GM23248 (cell line): ENCODE measurements around the gene ARHGEF12. TPM values are rescaled to one million over a fixed set of nuclear protein-coding genes. Genes with fewer than 3 reads are reported as not detected.

Source experiments
- DNase-seq: peaks from one replicate; pipeline ENCODE4 v3.0.0-alpha.2; 2015
- H2AFZ ChIP-seq: fragments of 200-600 bp; sonication (generic); 2 replicates; pipeline ENCODE4 v1.6.1; 2016; ENCODE audit warnings: antibody characterized with exemption
- H3F3A ChIP-seq: fragments of 200-600 bp; sonication (generic); 2 replicates; pipeline ENCODE4 v1.6.1; 2016; ENCODE audit warnings: mild to moderate bottlenecking, antibody characterized with exemption, mixed run types; ENCODE audit not compliant: insufficient read depth
- H3K27ac ChIP-seq: fragments of 200-600 bp; sonication (generic); 2 replicates; pipeline ENCODE4 v1.5.1; 2016; ENCODE audit warnings: mild to moderate bottlenecking
- H3K27me3 ChIP-seq: fragments of 200-600 bp; sonication (generic); replicated peaks from 2 replicates; pipeline ENCODE4 v1.6.1; 2016; ENCODE audit warnings: mild to moderate bottlenecking; ENCODE audit not compliant: insufficient read depth
- H3K36me3 ChIP-seq: fragments of 200-600 bp; sonication (generic); 2 replicates; pipeline ENCODE4 v1.6.1; 2016; ENCODE audit warnings: low read depth, mild to moderate bottlenecking
- H3K4me1 ChIP-seq: fragments of 200-600 bp; sonication (generic); 2 replicates; pipeline ENCODE4 v1.6.1; 2016; ENCODE audit warnings: mild to moderate bottlenecking; ENCODE audit not compliant: insufficient read depth
- H3K4me2 ChIP-seq: fragments of 200-600 bp; sonication (generic); one replicate; pipeline ENCODE4 v1.6.1; 2016; ENCODE audit warnings: mild to moderate bottlenecking; ENCODE audit not compliant: unreplicated experiment
- H3K4me3 ChIP-seq: fragments of 200-600 bp; sonication (generic); 2 replicates; pipeline ENCODE4 v1.5.1; 2016; ENCODE audit warnings: mild to moderate bottlenecking
- H3K79me2 ChIP-seq: fragments of 200-600 bp; sonication (generic); 2 replicates; pipeline ENCODE4 v1.6.1; 2016; ENCODE audit warnings: mild to moderate bottlenecking; ENCODE audit not compliant: insufficient read depth
- H3K9ac ChIP-seq: fragments of 200-600 bp; sonication (generic); 2 replicates; pipeline ENCODE4 v1.6.1; 2016; ENCODE audit warnings: mild to moderate bottlenecking
- H3K9me2 ChIP-seq: fragments of 200-600 bp; sonication (generic); 2 replicates; pipeline ENCODE4 v1.6.1; 2016; ENCODE audit warnings: mixed run types, mild to moderate bottlenecking, moderate library complexity; ENCODE audit not compliant: insufficient read depth
- H3K9me3 ChIP-seq: fragments of 200-600 bp; sonication (generic); one replicate; pipeline ENCODE4 v1.6.1; 2017; ENCODE audit warnings: low read depth
- H4K20me1 ChIP-seq: fragments of 200-600 bp; sonication (generic); 2 replicates; pipeline ENCODE4 v1.6.0; 2016; ENCODE audit not compliant: insufficient read depth
- EZH2 ChIP-seq: fragments of 200-600 bp; sonication (generic); IDR thresholded peaks from 2 replicates; pipeline ENCODE4 v1.6.1; 2018; ENCODE audit warnings: antibody characterized with exemption, mild to moderate bottlenecking; ENCODE audit not compliant: insufficient read depth, poor library complexity, severe bottlenecking
- EZH2phosphoT487 ChIP-seq: fragments of 200-600 bp; sonication (generic); IDR thresholded peaks from 2 replicates; pipeline ENCODE4 v1.6.1; 2018; ENCODE audit warnings: antibody characterized with exemption, moderate library complexity, mild to moderate bottlenecking, low read depth; ENCODE audit not compliant: insufficient read depth
- WGBS, 2 experiments: methylation state at CpG; one replicate each; pipeline ENCODE4 v1.1.6; 2015 to 2017; ENCODE audit warnings: low lambda C conversion rate in 2 of 2, low coverage in 1 of 2; ENCODE audit errors: missing lambda C conversion rate in 2 of 2; 5-methylcytosine and 5-hydroxymethylcytosine counted together
- in situ Hi-C: fragments of 300-500 bp; cut with MboI; formaldehyde crosslinking; loops from 2 replicates; pipeline ENCODE4 v1.15.0; 2020
- polyA plus RNA-seq: library from polyadenylated mRNA; unstranded; fragments of >200 nt; fragmentation: Nextera tagmentation; extraction: Ambion mirVana; gene quantifications from 2 replicates; pipeline ENCODE4 v1.2.1, GENCODE V29; 2016
- total RNA-seq: library from RNA; depleted of rRNA; stranded (reverse); fragments of >200 nt; shearing (Covaris generic); gene quantifications from 2 replicates; pipeline ENCODE4 v1.2.3, GENCODE V29; 2014

The ARHGEF12 gene
- total and polyA plus RNA-seq, 2 experiments from 2014 or later, result 20.4 to 52.7 TPM

DNA sequence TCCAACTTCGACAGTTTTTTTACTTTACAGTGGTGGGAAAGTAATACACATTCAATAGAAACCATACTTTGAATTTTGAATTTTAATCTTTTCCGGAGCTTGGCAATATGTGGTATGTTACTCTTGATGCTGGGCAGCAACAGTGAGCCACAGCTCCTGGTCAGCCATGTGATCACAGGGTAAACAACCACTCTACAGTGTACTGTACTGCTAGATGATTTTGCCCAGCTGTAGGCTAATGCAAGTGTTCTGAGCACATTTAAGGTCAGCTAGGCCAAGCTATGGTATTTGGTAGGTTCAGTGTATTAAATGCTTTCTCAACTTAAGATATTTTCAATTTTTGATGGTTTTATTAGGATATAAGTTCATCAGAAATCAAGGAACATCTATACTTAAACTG lies 126.6 kb downstream of the ARHGEF12 start:
- WGBS, 2 experiments, result 99 to 100% methylated on average over 2 of the region's 2 CpGs
- in situ Hi-C loops, result no loop called here
- no peak for DNase-seq
- Histone ChIP-seq H3F3A (no peaks in the 10 kb centered on the region), H3K4me3 (no peak overlapping the region), H3K36me3 (peaks cover 86% of the 10 kb centered on the region), H2AFZ (no peak overlapping the region), H3K9me3 (no peaks in the 10 kb centered on the region), H3K9me2 (no peaks in the 10 kb centered on the region), H3K27ac (no peak overlapping the region), H4K20me1 (no peaks in the 10 kb centered on the region), H3K9ac (no peak overlapping the region), H3K4me2 (no peak overlapping the region), H3K79me2 (no peaks in the 10 kb centered on the region), H3K4me1 (no peaks in the 10 kb centered on the region), H3K27me3 (no peaks in the 10 kb centered on the region)
- TF ChIP-seq EZH2 (no peak), EZH2phosphoT487 (no peak)

DNA sequence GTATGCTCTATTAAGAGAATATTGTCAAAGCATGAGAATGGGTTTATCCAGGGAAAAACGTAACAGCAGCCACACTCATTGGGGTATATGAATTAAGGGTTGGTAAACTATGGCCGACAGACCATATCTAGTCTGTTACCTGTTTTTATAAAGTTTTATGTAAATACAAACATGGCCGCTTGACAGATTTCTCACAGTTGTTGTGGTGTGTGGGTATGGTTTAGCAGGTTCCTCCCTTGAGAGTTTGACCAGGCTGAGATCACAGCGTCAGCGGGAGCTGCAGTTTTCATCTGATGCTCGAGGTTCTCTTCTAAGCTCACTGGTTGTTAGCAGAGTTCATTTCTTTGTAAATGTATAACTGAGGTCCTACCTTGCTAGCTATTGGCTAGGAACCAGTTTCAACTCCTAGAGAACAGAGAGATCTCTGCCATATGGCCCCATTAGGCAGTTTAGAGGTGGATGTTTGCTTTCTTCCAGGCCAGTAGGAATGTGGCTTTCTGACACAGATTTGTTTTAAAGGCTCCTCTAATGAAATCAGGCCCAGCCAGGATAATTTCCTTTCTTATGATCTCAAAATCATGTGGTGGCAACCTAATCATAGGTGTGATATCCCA lies 129.8 kb downstream of the ARHGEF12 start:
- no peaks in the 10 kb centered on the region for H3K9me3 ChIP-seq
- in situ Hi-C loops, result no loop called here
- H3K36me3 ChIP-seq, result peaks cover 79% of the 10 kb centered on the region
- no peaks in the 10 kb centered on the region for H3K79me2 ChIP-seq
- no peak for TF ChIP-seq EZH2
- TF ChIP-seq EZH2phosphoT487, result no peak
- H3K4me3 ChIP-seq, result no peak overlapping the region
- no peaks in the 10 kb centered on the region for H3K27me3 ChIP-seq
- no peak overlapping the region for H3K27ac ChIP-seq
- no peak overlapping the region for H2AFZ ChIP-seq
- DNase-seq, result no peak
- H3K4me2 ChIP-seq, result no peak overlapping the region
- H4K20me1 ChIP-seq, result no peaks in the 10 kb centered on the region
- 90 to 92% methylated on average over 6 of the region's 6 CpGs for WGBS, 2 experiments
- H3F3A ChIP-seq, result peaks cover 22% of the 10 kb centered on the region
- H3K4me1 ChIP-seq, result peaks cover 9% of the 10 kb centered on the region
- no peaks in the 10 kb centered on the region for H3K9me2 ChIP-seq
- no peak overlapping the region for H3K9ac ChIP-seq

GRCh38 chr11:120467627-120468026 lies 131.4 kb downstream of the ARHGEF12 start:
- Histone ChIP-seq H3K4me1 (peaks cover 17% of the 10 kb centered on the region), H3K27me3 (no peaks in the 10 kb centered on the region), H3K9ac (no peak overlapping the region), H4K20me1 (no peaks in the 10 kb centered on the region), H3K9me2 (no peaks in the 10 kb centered on the region), H3K79me2 (no peaks in the 10 kb centered on the region), H3K4me2 (no peak overlapping the region), H3K9me3 (no peaks in the 10 kb centered on the region), H3F3A (peaks cover 31% of the 10 kb centered on the region), H3K27ac (no peak overlapping the region), H3K4me3 (no peak overlapping the region), H3K36me3 (peaks cover 63% of the 10 kb centered on the region), H2AFZ (no peak overlapping the region)
- in situ Hi-C loops, result no loop called here
- 69 to 73% methylated on average over 6 of the region's 6 CpGs for WGBS, 2 experiments
- DNase-seq, result peak; percentile 20
- TF ChIP-seq EZH2 (no peak), EZH2phosphoT487 (no peak)

DNA sequence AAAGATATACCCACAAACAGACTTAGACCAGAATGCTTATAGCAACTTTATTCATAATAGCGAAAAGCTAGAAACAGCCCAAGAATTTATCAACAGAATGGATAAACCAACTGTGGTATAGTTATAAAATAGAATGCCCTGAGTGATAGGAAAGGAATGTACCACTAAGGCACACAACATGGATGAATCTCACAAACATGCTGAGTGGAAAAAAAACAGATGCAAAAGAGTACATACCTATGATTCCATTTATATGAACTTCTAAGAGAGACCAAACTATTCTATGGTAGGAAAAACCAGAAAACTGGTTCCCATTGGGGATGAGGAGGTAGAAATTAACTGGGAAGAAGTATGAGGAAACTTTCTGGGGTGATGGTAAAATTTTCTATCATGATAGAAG lies 134.9 kb downstream of the ARHGEF12 start:
- peak; percentile 75 for DNase-seq
- H3K4me2 ChIP-seq, result peak overlapping the region; percentile 4
- H3K9me2 ChIP-seq, result no peaks in the 10 kb centered on the region
- in situ Hi-C loops, result no loop called here
- TF ChIP-seq EZH2phosphoT487, result no peak
- no peak for TF ChIP-seq EZH2
- H3K4me3 ChIP-seq, result no peak overlapping the region
- no peaks in the 10 kb centered on the region for H3K9me3 ChIP-seq
- H3K4me1 ChIP-seq, result peaks cover 17% of the 10 kb centered on the region
- peaks cover 60% of the 10 kb centered on the region for H3K36me3 ChIP-seq
- no peaks in the 10 kb centered on the region for H3K79me2 ChIP-seq
- H3K27me3 ChIP-seq, result no peaks in the 10 kb centered on the region
- no peaks in the 10 kb centered on the region for H4K20me1 ChIP-seq
- peaks cover 31% of the 10 kb centered on the region for H3F3A ChIP-seq
- no peak overlapping the region for H2AFZ ChIP-seq
- 76 to 89% methylated on average over 1 of the region's 1 CpG for WGBS, 2 experiments
- peak overlapping the region; percentile 48 for H3K27ac ChIP-seq
- no peak overlapping the region for H3K9ac ChIP-seq
